Right lobe of liver (tissue), 6 donors: Measurements from ENCODE around the gene BCAR3. TPM values are rescaled to one million over a fixed set of nuclear protein-coding genes. Genes with fewer than 3 reads are reported as not detected.

Source experiments
- ATAC-seq, 4 donors: fragments of 200-7000 bp; cut with Tn5 transposase; one replicate each; pipeline ENCODE4 v1.9.1; 2020; ENCODE audit warnings: mild to moderate bottlenecking in 4 of 4, moderate library complexity in 4 of 4
- DNase-seq, 3 donors: peaks; one replicate each; pipeline ENCODE4 v3.0.0-alpha.2; 2020
- H3K27ac ChIP-seq, 3 donors: fragments of 200-600 bp; one replicate each; pipeline ENCODE4 v1.8.0; 2022
- H3K27me3 ChIP-seq, 2 donors: fragments of 200-600 bp; one replicate each; pipeline ENCODE4 v1.8.0; 2022
- H3K36me3 ChIP-seq, 4 donors: fragments of 200-600 bp; sonication (generic) in 1 of 4; one replicate each; pipeline versions ENCODE4 v1.5.1 to v1.8.0; 2017 to 2022; ENCODE audit warnings: control low read depth in 1 of 4
- H3K4me1 ChIP-seq, 4 donors: fragments of 200-600 bp; sonication (generic) in 1 of 4; one replicate each; pipeline versions ENCODE4 v1.5.1 to v1.8.0; 2017 to 2022; ENCODE audit warnings: control low read depth in 1 of 4
- H3K4me3 ChIP-seq, 3 donors: fragments of 200-600 bp; one replicate each; pipeline ENCODE4 v1.8.0; 2022
- H3K9me3 ChIP-seq, 4 donors: fragments of 200-600 bp; sonication (generic) in 1 of 4; one replicate each; pipeline versions ENCODE4 v1.5.1 to v1.8.0; 2017 to 2022; ENCODE audit warnings: control low read depth in 1 of 4
- POLR2A ChIP-seq: fragments of 450-650 bp; IDR thresholded peaks from one replicate; pipeline ENCODE4 v1.6.1; 2017; ENCODE audit warnings: antibody characterized with exemption, mild to moderate bottlenecking
- WGBS: methylation state at CpG from one replicate; pipeline ENCODE4 v1.1.6; 2018; ENCODE audit warnings: low coverage, low lambda C conversion rate; ENCODE audit not compliant: insufficient coverage; ENCODE audit errors: missing lambda C conversion rate; 5-methylcytosine and 5-hydroxymethylcytosine counted together
- intact Hi-C, 2 donors: fragments of 100-400 bp; cut with DNase I; formaldehyde crosslinking; loops; one replicate each; pipeline versions ENCODE4 v1.11.2 to v1.14.1; 2022
- total RNA-seq, 6 experiments: library from RNA; depleted of rRNA in 2 of 6; stranded (reverse); fragments of >200 nt in 2 of 6; fragmentation: NEBNext Ultra II Directional in 3 of 6; extraction: Animal tissue kit (Norgen Biotek cat#: 25700) in 3 of 6; gene quantifications; one replicate each; pipeline versions ENCODE4 v1.1.0 to v1.2.4, GENCODE V29; 2016 to 2023
- TF ChIP-seq, protein P1 (sequence below), 4 donors: fragments of 200-600 bp in 3 of 4; fragments of 450-650 bp in 1 of 4; IDR thresholded peaks; one replicate each; pipeline versions ENCODE4 v1.5.1 to v1.8.0; 2016 to 2022; ENCODE audit warnings: antibody characterized with exemption in 4 of 4, mild to moderate bottlenecking in 2 of 4
- donor health status: DM: no; HTN: yes; CAD: no.
- donor health status: DM: no; HTN: no; CAD: no.
- donor health status: DM: no; HTN: no; CAD: no.
- donor health status: DM: no; HTN: yes; CAD: no.
- donor health status: DM: no; HTN: yes; CAD: no.

The BCAR3 gene
- total RNA-seq, 6 experiments from 2014 or later, result 7.6 to 19.8 (median 12.9) TPM

GRCh38 chr1:93614541-93614940 is 67.1 kb downstream of the BCAR3 start:
- H3K9me3 ChIP-seq, result no peaks in the 10 kb centered on the region
- WGBS, result 52% methylated on average over 7 of the region's 7 CpGs
- no peak for TF ChIP-seq POLR2A
- TF ChIP-seq, protein P1, sequence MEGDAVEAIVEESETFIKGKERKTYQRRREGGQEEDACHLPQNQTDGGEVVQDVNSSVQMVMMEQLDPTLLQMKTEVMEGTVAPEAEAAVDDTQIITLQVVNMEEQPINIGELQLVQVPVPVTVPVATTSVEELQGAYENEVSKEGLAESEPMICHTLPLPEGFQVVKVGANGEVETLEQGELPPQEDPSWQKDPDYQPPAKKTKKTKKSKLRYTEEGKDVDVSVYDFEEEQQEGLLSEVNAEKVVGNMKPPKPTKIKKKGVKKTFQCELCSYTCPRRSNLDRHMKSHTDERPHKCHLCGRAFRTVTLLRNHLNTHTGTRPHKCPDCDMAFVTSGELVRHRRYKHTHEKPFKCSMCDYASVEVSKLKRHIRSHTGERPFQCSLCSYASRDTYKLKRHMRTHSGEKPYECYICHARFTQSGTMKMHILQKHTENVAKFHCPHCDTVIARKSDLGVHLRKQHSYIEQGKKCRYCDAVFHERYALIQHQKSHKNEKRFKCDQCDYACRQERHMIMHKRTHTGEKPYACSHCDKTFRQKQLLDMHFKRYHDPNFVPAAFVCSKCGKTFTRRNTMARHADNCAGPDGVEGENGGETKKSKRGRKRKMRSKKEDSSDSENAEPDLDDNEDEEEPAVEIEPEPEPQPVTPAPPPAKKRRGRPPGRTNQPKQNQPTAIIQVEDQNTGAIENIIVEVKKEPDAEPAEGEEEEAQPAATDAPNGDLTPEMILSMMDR (IDR thresholded peaks at IDR 0.05), result no peak
- no peaks in the 10 kb centered on the region for H3K36me3 ChIP-seq
- H3K27me3 ChIP-seq, result no peaks in the 10 kb centered on the region
- peak in 2 of 4 donors; percentile 8 to 41 for ATAC-seq
- peak overlapping the region; percentile 45 to 95 (median 61) for H3K27ac ChIP-seq
- DNase-seq, result peak in 2 of 3 donors; percentile 67 to 70
- no peak overlapping the region for H3K4me3 ChIP-seq
- intact Hi-C loops, result loop anchor here in 1 of 2 donors (10.0 kb wide), 1 partner anchor 180 kb away; no protein-coding TSS in a partner anchor
- peaks cover 0 to 68% (median 26%) of the 10 kb centered on the region in 4 donors for H3K4me1 ChIP-seq

DNA sequence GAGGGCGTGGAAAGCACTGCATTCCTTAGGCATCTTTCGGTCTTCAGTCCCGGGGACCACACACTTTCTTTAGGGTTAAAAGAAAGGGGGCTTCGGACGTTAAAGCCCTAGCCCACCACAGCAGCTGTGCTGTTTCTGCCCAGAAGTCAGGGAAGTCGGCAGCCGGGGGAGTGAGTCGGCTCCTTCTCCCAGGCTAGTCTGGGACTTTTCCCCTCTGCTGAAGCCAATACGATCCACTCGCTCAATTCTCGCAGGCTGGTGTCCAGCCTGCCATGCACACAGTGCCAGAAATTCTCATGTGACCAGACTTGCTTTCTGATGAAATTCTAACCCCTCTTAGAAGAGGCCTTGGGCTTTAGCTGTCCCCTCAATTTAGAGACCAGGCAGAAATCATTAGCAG is 67.7 kb downstream of the BCAR3 start:
- TF ChIP-seq, protein P1 (IDR thresholded peaks at IDR 0.05), result no peak
- TF ChIP-seq POLR2A, result peak; percentile 84
- WGBS, result 33% methylated on average over 5 of the region's 11 CpGs
- intact Hi-C loops, result loop anchor here in 1 of 2 donors (10.0 kb wide), 1 partner anchor 179 kb away; no protein-coding TSS in a partner anchor
- H3K4me1 ChIP-seq, result peaks cover 0 to 67% (median 25%) of the 10 kb centered on the region in 4 donors
- H3K27ac ChIP-seq, result peak overlapping the region; percentile 45 to 95 (median 61)
- H3K9me3 ChIP-seq, result no peaks in the 10 kb centered on the region
- H3K4me3 ChIP-seq, result peak overlapping the region; percentile 50 to 64 (median 61)
- H3K36me3 ChIP-seq, result no peaks in the 10 kb centered on the region
- H3K27me3 ChIP-seq, result no peaks in the 10 kb centered on the region
- peak; percentile 56 to 75 (median 67) for DNase-seq
- ATAC-seq, result peak; percentile 40 to 60 (median 56)

- TF ChIP-seq, protein P1 (IDR thresholded peaks at IDR 0.05), result no peak
- TF ChIP-seq POLR2A, result no peak
- no peak for ATAC-seq
- H3K27ac ChIP-seq, result no peak overlapping the region
- intact Hi-C loops, result loop anchor here in 1 of 2 donors (10.0 kb wide), 1 partner anchor 178 kb away; no protein-coding TSS in a partner anchor
- H3K36me3 ChIP-seq, result no peaks in the 10 kb centered on the region
- H3K4me1 ChIP-seq, result peaks cover 0 to 53% (median 18%) of the 10 kb centered on the region in 4 donors
- DNase-seq, result no peak
- no peaks in the 10 kb centered on the region for H3K9me3 ChIP-seq
- peak overlapping the region in 1 of 3 donors; percentile 50 for H3K4me3 ChIP-seq
- WGBS, result 58% methylated on average over 3 of the region's 3 CpGs
- no peaks in the 10 kb centered on the region for H3K27me3 ChIP-seq
These were observed 69.1 kb downstream of the BCAR3 start for GRCh38 chr1:93612510-93612909.

DNA sequence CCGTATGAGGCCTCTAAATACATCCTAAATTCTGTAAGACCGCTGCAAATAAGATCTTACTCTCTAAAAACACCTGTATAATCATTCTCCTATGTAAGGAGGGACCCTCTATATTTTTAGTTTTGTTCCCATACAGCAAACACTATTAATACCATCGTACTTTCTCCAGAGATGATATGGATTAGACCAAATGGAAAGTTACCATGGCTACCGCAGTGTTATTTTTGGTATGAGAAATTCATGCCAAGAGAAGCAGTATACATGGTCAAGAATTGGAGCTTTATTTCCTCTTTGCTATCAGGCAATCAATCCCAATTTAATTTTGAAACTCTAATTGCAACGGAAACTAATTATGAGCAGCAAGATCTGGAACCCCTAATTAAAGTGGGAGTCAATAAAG is 70.0 kb downstream of the BCAR3 start:
- Histone ChIP-seq H3K4me3 (no peak overlapping the region), H3K27me3 (no peaks in the 10 kb centered on the region), H3K27ac (no peak overlapping the region), H3K4me1 (peaks cover 0 to 45% (median 13%) of the 10 kb centered on the region in 4 donors), H3K36me3 (no peaks in the 10 kb centered on the region), H3K9me3 (no peaks in the 10 kb centered on the region)
- ATAC-seq (no peak), DNase-seq (no peak)
- no peak for TF ChIP-seq POLR2A
- TF ChIP-seq, protein P1 (IDR thresholded peaks at IDR 0.05), result no peak
- 86% methylated on average over 5 of the region's 5 CpGs for WGBS
- intact Hi-C loops, result loop anchor here in 1 of 2 donors (10.0 kb wide), 1 partner anchor 177 kb away; no protein-coding TSS in a partner anchor
